Smooth muscle cell (in vitro differentiated cells): ENCODE measurements around the gene PSG7. TPM values are rescaled to one million over a fixed set of nuclear protein-coding genes. Genes with fewer than 3 reads are reported as not detected.
"Not testable (repeated sequence)": the region's sequence is repeated elsewhere in the genome, so short reads cannot be mapped to it uniquely, and the experiment has no call there.

ENCODE experiments used
- DNase-seq: peaks from one replicate; lab custom pipeline; 2025; ENCODE audit not compliant: unreplicated experiment; lab: John Stamatoyannopoulos, UW
- H2AFZ ChIP-seq: fragments of 200-600 bp; sonication (generic); 2 replicates; pipeline ENCODE4 v1.6.0; 2016; ENCODE audit warnings: antibody characterized with exemption, low read depth, mild to moderate bottlenecking
- H3F3A ChIP-seq: fragments of 200-600 bp; sonication (generic); 2 replicates; pipeline ENCODE4 v1.6.0; 2017; ENCODE audit warnings: antibody characterized with exemption, low read depth
- H3K27ac ChIP-seq: fragments of 200-600 bp; sonication (generic); 2 replicates; pipeline ENCODE4 v1.5.1; 2016; ENCODE audit warnings: low read depth, mild to moderate bottlenecking
- H3K27me3 ChIP-seq: fragments of 200-600 bp; sonication (generic); 2 replicates; pipeline ENCODE4 v1.6.1; 2016; ENCODE audit warnings: low read depth, mild to moderate bottlenecking
- H3K36me3 ChIP-seq: fragments of 200-600 bp; sonication (generic); 2 replicates; pipeline ENCODE4 v1.5.1; 2016; ENCODE audit warnings: low read depth
- H3K4me1 ChIP-seq: fragments of 200-600 bp; sonication (generic); 2 replicates; pipeline ENCODE4 v1.5.1; 2016; ENCODE audit warnings: low read depth
- H3K4me2 ChIP-seq: fragments of 200-600 bp; sonication (generic); 2 replicates; pipeline ENCODE4 v1.6.0; 2016; ENCODE audit warnings: mild to moderate bottlenecking
- H3K4me3 ChIP-seq: fragments of 200-600 bp; sonication (generic); 2 replicates; pipeline ENCODE4 v1.5.1; 2016; ENCODE audit warnings: mild to moderate bottlenecking
- H3K79me2 ChIP-seq: fragments of 200-600 bp; sonication (generic); 2 replicates; pipeline ENCODE4 v1.6.0; 2016; ENCODE audit warnings: low read depth, mild to moderate bottlenecking
- H3K9ac ChIP-seq: fragments of 200-600 bp; sonication (generic); 2 replicates; pipeline ENCODE4 v1.6.0; 2016; ENCODE audit warnings: low read depth
- H3K9me3 ChIP-seq: fragments of 200-600 bp; sonication (generic); replicated peaks from 2 replicates; pipeline ENCODE4 v1.5.1; 2016; ENCODE audit warnings: low read depth
- H4K20me1 ChIP-seq: fragments of 200-600 bp; sonication (generic); 2 replicates; pipeline ENCODE4 v1.6.0; 2016; ENCODE audit warnings: low read depth
- WGBS: methylation state at CpG from one replicate; pipeline ENCODE4 v1.1.7; 2016; ENCODE audit warnings: low lambda C conversion rate; 5-methylcytosine and 5-hydroxymethylcytosine counted together
- polyA plus RNA-seq: library from polyadenylated mRNA; unstranded; fragments of >200 nt; fragmentation: Nextera tagmentation; extraction: Ambion mirVana; gene quantifications from 2 replicates; pipeline ENCODE4 v1.2.1, GENCODE V29; 2016
- total RNA-seq: library from RNA; depleted of rRNA; stranded (reverse); fragments of >200 nt; gene quantifications from 2 replicates; pipeline ENCODE4 v1.2.3, GENCODE V29; 2014

PSG7 gene
- total and polyA plus RNA-seq, 2 experiments from 2014 or later, result not detected

- not testable (repeated sequence) for H4K20me1 ChIP-seq, H2AFZ ChIP-seq
- WGBS, result 45% methylated on average over 5 of the region's 5 CpGs
Observed at GRCh38 chr19:42906162-42906561, 30.8 kb downstream of the PSG7 start.

GRCh38 chr19:42900561-42900960 lies 36.4 kb downstream of the PSG7 start:
- H3K27ac ChIP-seq, H3K36me3 ChIP-seq, H4K20me1 ChIP-seq, H3K9me3 ChIP-seq, H3K9ac ChIP-seq, H3F3A ChIP-seq, H3K4me3 ChIP-seq, H3K4me1 ChIP-seq, H2AFZ ChIP-seq, H3K4me2 ChIP-seq, H3K79me2 ChIP-seq, H3K27me3 ChIP-seq, DNase-seq: not testable (repeated sequence)
- 74% methylated on average over 4 of the region's 4 CpGs for WGBS

More at GRCh38 chr19:42906162-42906561, 30.8 kb downstream of the PSG7 start:
- not testable (repeated sequence) for H3K27me3 ChIP-seq, H3K36me3 ChIP-seq, H3F3A ChIP-seq, H3K9ac ChIP-seq, H3K79me2 ChIP-seq, H3K4me3 ChIP-seq, H3K4me2 ChIP-seq, H3K4me1 ChIP-seq, H3K27ac ChIP-seq, H3K9me3 ChIP-seq, DNase-seq

GRCh38 chr19:42899674-42900073 lies 37.3 kb downstream of the PSG7 start:
- H3K4me1 ChIP-seq, H4K20me1 ChIP-seq, H3K4me3 ChIP-seq, H3K27me3 ChIP-seq, H2AFZ ChIP-seq, H3K27ac ChIP-seq, H3K4me2 ChIP-seq, H3F3A ChIP-seq, DNase-seq, H3K9me3 ChIP-seq, H3K9ac ChIP-seq, H3K79me2 ChIP-seq, H3K36me3 ChIP-seq: not testable (repeated sequence)
- 66% methylated on average over 12 of the region's 12 CpGs for WGBS

- not testable (repeated sequence) for H2AFZ ChIP-seq, H3K36me3 ChIP-seq, H3F3A ChIP-seq, H3K4me3 ChIP-seq, DNase-seq, H3K9me3 ChIP-seq, H3K79me2 ChIP-seq, H3K27me3 ChIP-seq, H3K9ac ChIP-seq, H4K20me1 ChIP-seq, H3K4me2 ChIP-seq, H3K4me1 ChIP-seq, H3K27ac ChIP-seq
- WGBS, result 85% methylated on average over 1 of the region's 1 CpG
Observed at GRCh38 chr19:42899110-42899509, 37.9 kb downstream of the PSG7 start.

- not testable (repeated sequence) for H3K9me3 ChIP-seq, H2AFZ ChIP-seq, H3F3A ChIP-seq, DNase-seq, H3K4me3 ChIP-seq, H3K27me3 ChIP-seq, H3K4me1 ChIP-seq, H3K9ac ChIP-seq, H3K36me3 ChIP-seq, H4K20me1 ChIP-seq, H3K79me2 ChIP-seq, H3K4me2 ChIP-seq, H3K27ac ChIP-seq
- 67% methylated on average over 1 of the region's 1 CpG for WGBS
Observed at GRCh38 chr19:42898656-42899055, 38.4 kb downstream of the PSG7 start.

GRCh38 chr19:42897729-42898128 lies 39.3 kb downstream of the PSG7 start:
- DNase-seq, H3K4me2 ChIP-seq, H4K20me1 ChIP-seq, H3K79me2 ChIP-seq, H3K9ac ChIP-seq, H3K27ac ChIP-seq, H3K27me3 ChIP-seq, H3K36me3 ChIP-seq, H3K4me3 ChIP-seq, H3K4me1 ChIP-seq, H2AFZ ChIP-seq, H3K9me3 ChIP-seq, H3F3A ChIP-seq: not testable (repeated sequence)
- 50% methylated on average over 1 of the region's 1 CpG for WGBS

- not testable (repeated sequence) for H3K9me3 ChIP-seq, H3K27me3 ChIP-seq, H2AFZ ChIP-seq, H3K4me3 ChIP-seq, H4K20me1 ChIP-seq, H3K27ac ChIP-seq, H3K9ac ChIP-seq, DNase-seq, H3K36me3 ChIP-seq, H3K4me1 ChIP-seq, H3K79me2 ChIP-seq, H3K4me2 ChIP-seq, H3F3A ChIP-seq
- 81% methylated on average over 7 of the region's 7 CpGs for WGBS
Observed at GRCh38 chr19:42890446-42890845, 46.6 kb downstream of the PSG7 start.

- not testable (repeated sequence) for H3K4me3 ChIP-seq, H3K9me3 ChIP-seq, H3F3A ChIP-seq, H2AFZ ChIP-seq, H4K20me1 ChIP-seq, H3K27ac ChIP-seq, H3K36me3 ChIP-seq, H3K9ac ChIP-seq, DNase-seq, H3K79me2 ChIP-seq, H3K4me1 ChIP-seq, H3K27me3 ChIP-seq, H3K4me2 ChIP-seq
Observed at GRCh38 chr19:42887876-42888445, 49.0 kb downstream of the PSG7 start.

GRCh38 chr19:42882730-42883129 lies 54.3 kb downstream of the PSG7 start:
- not testable (repeated sequence) for DNase-seq, H3K4me3 ChIP-seq, H3K9ac ChIP-seq, H3K27ac ChIP-seq, H3K36me3 ChIP-seq, H4K20me1 ChIP-seq, H3F3A ChIP-seq, H3K4me1 ChIP-seq, H3K27me3 ChIP-seq, H3K79me2 ChIP-seq, H3K9me3 ChIP-seq, H3K4me2 ChIP-seq, H2AFZ ChIP-seq
- WGBS, result 48% methylated on average over 2 of the region's 2 CpGs
